Measurements from ENCODE around the gene C17orf75.
"Not testable (repeated sequence)": the region's sequence is repeated elsewhere in the genome, so short reads cannot be mapped to it uniquely, and the experiment has no call there.

C17orf75 gene

GRCh38 chr17:32320847-32321246 lies 21.1 kb downstream of the C17orf75 start:
- no peak for TF ChIP-seq CTCF (IDR thresholded peaks at IDR 0.05; ENCODE audit: low read depth, low read length)
- H3K9me3 ChIP-seq: no peaks in the 10 kb centered on the region
- H3K4me3 ChIP-seq (ENCODE audit: low read depth, low read length): no peak overlapping the region
- H3K4me1 ChIP-seq: no peaks in the 10 kb centered on the region
- H3K36me3 ChIP-seq: no peaks in the 10 kb centered on the region
- no peaks in the 10 kb centered on the region for H3K27me3 ChIP-seq
- no peak for DNase-seq

GRCh38 chr17:32320080-32320479 lies 21.9 kb downstream of the C17orf75 start:
- H3K4me3 ChIP-seq (ENCODE audit: low read depth, low read length); H3K4me1 ChIP-seq; DNase-seq; H3K27me3 ChIP-seq; H3K9me3 ChIP-seq; H3K36me3 ChIP-seq: not testable (repeated sequence)

- peak; percentile 75 for DNase-seq
Measured at GRCh38 chr17:32319548-32319905, 22.4 kb downstream of the C17orf75 start.

GRCh38 chr17:32318071-32318470 lies 23.9 kb downstream of the C17orf75 start:
- Histone ChIP-seq H3K4me1 (no peaks in the 10 kb centered on the region), H3K36me3 (no peaks in the 10 kb centered on the region), H3K4me3 (ENCODE audit: low read depth, low read length) (no peak overlapping the region), H3K9me3 (no peaks in the 10 kb centered on the region), H3K27me3 (no peaks in the 10 kb centered on the region)
- TF ChIP-seq CTCF (IDR thresholded peaks at IDR 0.05; ENCODE audit: low read depth, low read length): no peak
- no peak for DNase-seq

More at GRCh38 chr17:32319548-32319905, 22.4 kb downstream of the C17orf75 start:
- peak; percentile 87 for TF ChIP-seq CTCF (IDR thresholded peaks at IDR 0.05; ENCODE audit: low read depth, low read length)
- Histone ChIP-seq H3K4me3 (ENCODE audit: low read depth, low read length) (no peak overlapping the region), H3K4me1 (no peaks in the 10 kb centered on the region), H3K9me3 (no peaks in the 10 kb centered on the region), H3K27me3 (no peaks in the 10 kb centered on the region), H3K36me3 (no peaks in the 10 kb centered on the region)

- H3K36me3 ChIP-seq: no peaks in the 10 kb centered on the region
- TF ChIP-seq CTCF (IDR thresholded peaks at IDR 0.05; ENCODE audit: low read depth, low read length): no peak
- no peaks in the 10 kb centered on the region for H3K4me1 ChIP-seq
- no peak overlapping the region for H3K4me3 ChIP-seq (ENCODE audit: low read depth, low read length)
- no peaks in the 10 kb centered on the region for H3K27me3 ChIP-seq
- no peaks in the 10 kb centered on the region for H3K9me3 ChIP-seq
- DNase-seq: no peak
Measured at GRCh38 chr17:32317353-32317752, 24.6 kb downstream of the C17orf75 start.

- not testable (repeated sequence) for H3K27me3 ChIP-seq; H3K4me3 ChIP-seq (ENCODE audit: low read depth, low read length); H3K4me1 ChIP-seq
Measured at GRCh38 chr17:32316653-32317052, 25.3 kb downstream of the C17orf75 start.

GRCh38 chr17:32315171-32315570 lies 26.8 kb downstream of the C17orf75 start:
- H3K4me1 ChIP-seq: peaks cover 7% of the 10 kb centered on the region
- TF ChIP-seq CTCF (IDR thresholded peaks at IDR 0.05; ENCODE audit: low read depth, low read length): no peak
- H3K4me3 ChIP-seq (ENCODE audit: low read depth, low read length): no peak overlapping the region
- no peaks in the 10 kb centered on the region for H3K9me3 ChIP-seq
- DNase-seq: no peak
- H3K36me3 ChIP-seq: no peaks in the 10 kb centered on the region
- no peaks in the 10 kb centered on the region for H3K27me3 ChIP-seq

More at GRCh38 chr17:32316653-32317052, 25.3 kb downstream of the C17orf75 start:
- not testable (repeated sequence) for DNase-seq, H3K36me3 ChIP-seq, H3K9me3 ChIP-seq

Measured in BE2C (cell line).